Measurements from ENCODE around the gene MYO1D. TPM values are rescaled to one million over a fixed set of nuclear protein-coding genes. Genes with fewer than 3 reads are reported as not detected.

MYO1D gene
- total RNA-seq, 1 donor from 2014 or later = 73.3 TPM

DNA sequence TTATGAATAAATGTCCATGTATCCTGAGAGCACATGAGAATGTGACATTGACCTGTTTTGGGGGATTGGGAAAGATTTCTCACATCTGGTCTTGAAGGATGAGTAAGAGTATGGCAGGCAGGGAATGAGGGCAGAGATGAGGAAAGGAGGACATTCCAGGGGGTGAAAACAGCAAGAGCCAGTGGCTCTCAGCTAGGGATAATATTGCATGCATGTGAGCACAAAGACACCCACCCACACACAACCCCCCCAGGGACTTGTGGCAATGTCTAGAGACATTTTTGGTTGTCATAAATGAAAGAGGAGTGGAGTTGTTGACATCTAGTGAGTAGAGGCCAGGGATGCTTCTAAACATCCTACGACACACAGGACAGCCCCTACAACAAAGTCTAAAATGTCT lies 6.0 kb downstream of the MYO1D start:
- no peaks in the 10 kb centered on the region for H3K36me3 ChIP-seq
- peaks cover 44% of the 10 kb centered on the region for H3K4me1 ChIP-seq
- H3K4me3 ChIP-seq = no peak overlapping the region
- intact Hi-C loops (cut with DNase I) = loop anchor here (10.0 kb wide), 1 partner anchor 86 kb away; no protein-coding TSS in a partner anchor
- peak overlapping the region; percentile 60 for H3K27ac ChIP-seq
- TF ChIP-seq, protein P1, sequence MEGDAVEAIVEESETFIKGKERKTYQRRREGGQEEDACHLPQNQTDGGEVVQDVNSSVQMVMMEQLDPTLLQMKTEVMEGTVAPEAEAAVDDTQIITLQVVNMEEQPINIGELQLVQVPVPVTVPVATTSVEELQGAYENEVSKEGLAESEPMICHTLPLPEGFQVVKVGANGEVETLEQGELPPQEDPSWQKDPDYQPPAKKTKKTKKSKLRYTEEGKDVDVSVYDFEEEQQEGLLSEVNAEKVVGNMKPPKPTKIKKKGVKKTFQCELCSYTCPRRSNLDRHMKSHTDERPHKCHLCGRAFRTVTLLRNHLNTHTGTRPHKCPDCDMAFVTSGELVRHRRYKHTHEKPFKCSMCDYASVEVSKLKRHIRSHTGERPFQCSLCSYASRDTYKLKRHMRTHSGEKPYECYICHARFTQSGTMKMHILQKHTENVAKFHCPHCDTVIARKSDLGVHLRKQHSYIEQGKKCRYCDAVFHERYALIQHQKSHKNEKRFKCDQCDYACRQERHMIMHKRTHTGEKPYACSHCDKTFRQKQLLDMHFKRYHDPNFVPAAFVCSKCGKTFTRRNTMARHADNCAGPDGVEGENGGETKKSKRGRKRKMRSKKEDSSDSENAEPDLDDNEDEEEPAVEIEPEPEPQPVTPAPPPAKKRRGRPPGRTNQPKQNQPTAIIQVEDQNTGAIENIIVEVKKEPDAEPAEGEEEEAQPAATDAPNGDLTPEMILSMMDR (IDR thresholded peaks at IDR 0.05) = no peak
- H3K27me3 ChIP-seq = no peaks in the 10 kb centered on the region
- ATAC-seq = no peak
- DNase-seq = no peak
- no peaks in the 10 kb centered on the region for H3K9me3 ChIP-seq

DNA sequence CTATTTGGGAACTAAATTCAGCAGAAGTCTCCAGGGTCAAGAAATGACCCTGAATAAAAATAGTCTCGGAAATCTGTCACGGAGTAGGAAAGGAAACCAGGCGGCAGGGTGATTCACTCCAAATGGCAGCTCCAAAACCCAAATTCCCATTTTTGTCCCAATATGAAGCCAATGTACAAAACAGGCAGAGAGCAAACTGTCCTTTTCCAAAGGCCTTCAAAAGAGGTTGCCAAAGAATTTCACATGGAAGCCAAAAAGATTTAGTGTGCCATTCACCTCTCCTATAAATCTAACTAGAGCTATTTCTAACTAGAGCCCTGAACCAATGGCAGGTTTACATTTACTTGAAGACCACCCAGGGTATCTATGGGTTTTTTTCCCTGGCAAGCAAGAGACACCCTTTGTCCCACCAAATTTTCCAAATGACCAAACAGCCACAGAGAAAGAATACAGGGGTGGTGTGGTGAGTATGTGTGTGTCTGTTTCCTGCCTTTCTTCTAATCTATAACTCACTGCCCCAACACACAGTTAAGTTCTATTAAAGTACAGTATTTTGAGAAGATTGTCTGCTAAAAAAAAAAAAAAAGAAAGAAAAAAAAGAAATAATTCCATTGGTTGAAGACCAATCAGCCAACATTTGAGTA lies 6.8 kb downstream of the MYO1D start:
- TF ChIP-seq, protein P1 (IDR thresholded peaks at IDR 0.05) = no peak
- H3K4me3 ChIP-seq = no peak overlapping the region
- intact Hi-C loops (cut with DNase I) = loop anchor here (10.0 kb wide), 1 partner anchor 85 kb away; no protein-coding TSS in a partner anchor

DNA sequence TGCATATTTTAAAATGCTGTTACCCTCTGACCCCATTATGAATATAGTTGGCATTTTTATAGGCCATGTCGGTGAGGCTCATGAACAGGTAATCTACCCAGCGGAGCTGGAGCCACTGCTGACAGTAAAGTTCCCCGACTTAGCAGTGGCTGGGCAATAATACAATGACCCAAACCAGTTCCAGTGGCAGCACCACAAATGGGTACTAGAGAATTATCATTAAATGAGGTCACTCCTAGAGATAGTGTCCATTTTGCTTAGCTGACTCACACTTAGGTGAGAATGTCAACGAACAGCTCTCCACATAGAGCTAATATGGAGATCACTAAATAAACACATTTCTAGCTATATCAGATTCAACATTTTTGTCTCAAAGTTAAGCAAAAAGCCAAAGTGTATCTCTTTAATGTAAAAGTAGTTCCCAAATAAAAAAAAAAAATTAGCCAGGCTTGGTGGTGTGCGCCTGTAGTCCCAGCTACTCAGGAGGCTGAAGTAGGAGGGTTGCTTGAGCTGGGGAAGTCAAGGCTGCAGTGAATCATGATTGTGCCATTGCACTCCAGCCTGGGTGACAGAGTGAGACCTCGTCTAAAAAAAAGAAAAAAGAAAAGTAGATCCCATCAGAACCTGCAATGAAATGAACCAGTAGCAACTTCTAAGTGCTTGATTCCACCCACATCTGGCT lies 7.4 kb downstream of the MYO1D start:
- no peaks in the 10 kb centered on the region for H3K27me3 ChIP-seq
- TF ChIP-seq, protein P1 (IDR thresholded peaks at IDR 0.05) = no peak

More for the DNA sequence above, 6.8 kb downstream of the MYO1D start:
- Histone ChIP-seq H3K27me3 (no peaks in the 10 kb centered on the region), H3K9me3 (no peaks in the 10 kb centered on the region), H3K27ac (peak overlapping the region; percentile 60), H3K4me1 (peaks cover 44% of the 10 kb centered on the region), H3K36me3 (no peaks in the 10 kb centered on the region)
- DNase-seq = no peak
- no peak for ATAC-seq

GRCh38 chr17:32865141-32865540 lies 11.8 kb downstream of the MYO1D start:
- DNase-seq (no peak), ATAC-seq (no peak)
- H3K4me3 ChIP-seq = no peak overlapping the region
- TF ChIP-seq, protein P1 (IDR thresholded peaks at IDR 0.05) = no peak
- peaks cover 31% of the 10 kb centered on the region for H3K4me1 ChIP-seq
- H3K27ac ChIP-seq = no peak overlapping the region
- H3K27me3 ChIP-seq = no peaks in the 10 kb centered on the region
- intact Hi-C loops (cut with DNase I) = no loop called here
- H3K36me3 ChIP-seq = no peaks in the 10 kb centered on the region
- no peaks in the 10 kb centered on the region for H3K9me3 ChIP-seq

More for the DNA sequence above, 7.4 kb downstream of the MYO1D start:
- Histone ChIP-seq H3K36me3 (no peaks in the 10 kb centered on the region), H3K4me3 (no peak overlapping the region), H3K9me3 (no peaks in the 10 kb centered on the region), H3K4me1 (peaks cover 41% of the 10 kb centered on the region), H3K27ac (peak overlapping the region; percentile 6)
- intact Hi-C loops (cut with DNase I) = loop anchor here (10.0 kb wide), 1 partner anchor 85 kb away; no protein-coding TSS in a partner anchor
- ATAC-seq (no peak), DNase-seq (no peak)

GRCh38 chr17:32863559-32863958 lies 13.4 kb downstream of the MYO1D start:
- Histone ChIP-seq H3K4me3 (no peak overlapping the region), H3K27me3 (no peaks in the 10 kb centered on the region), H3K36me3 (no peaks in the 10 kb centered on the region), H3K9me3 (no peaks in the 10 kb centered on the region), H3K4me1 (peaks cover 19% of the 10 kb centered on the region), H3K27ac (no peak overlapping the region)
- TF ChIP-seq, protein P1 (IDR thresholded peaks at IDR 0.05) = no peak
- ATAC-seq = no peak
- no peak for DNase-seq
- intact Hi-C loops (cut with DNase I) = no loop called here

Measured in upper lobe of right lung (tissue), 1 donor.